PC-3 (cell line): Measurements from ENCODE around the gene AANAT.

Experiments used
- CTCF ChIP-seq: fragments of 300-600 bp; sonication (generic); conservative IDR thresholded peaks from 2 replicates; pipeline ENCODE4 v1.5.1; 2017; ENCODE audit warnings: antibody characterized with exemption, low read depth, mild to moderate bottlenecking, low read length
- EZH2phosphoT487 ChIP-seq: fragments of 300-600 bp; sonication (generic); IDR thresholded peaks from 2 replicates; pipeline ENCODE4 v1.6.1; 2018; ENCODE audit warnings: mild to moderate bottlenecking, antibody characterized with exemption, low read length, borderline replicate concordance

- no peak for TF ChIP-seq CTCF
- no peak for TF ChIP-seq EZH2phosphoT487
Measured at GRCh38 chr17:76500747-76501017, 33.3 kb downstream of the AANAT start.
